IMR-90 (cell line): ENCODE results near the gene GSG1. TPM values are rescaled to one million over a fixed set of nuclear protein-coding genes. Genes with fewer than 3 reads are reported as not detected.

Experiments
- ATAC-seq: fragments of 200-7000 bp; cut with Tn5 transposase; 2 replicates; pipeline ENCODE4 v1.9.1; 2020; ENCODE audit warnings: low read depth, mild to moderate bottlenecking, moderate library complexity
- BruUV-seq: library from RNA; stranded (reverse); fragments of 400-500 nt; replicated peaks from 2 replicates; lab custom pipeline; 2021; lab: Mats Ljungman, UMichigan
- CTCF ChIA-PET: fragments of 300-600 bp; formaldehyde crosslinking; extraction: SDS; loops from one replicate; lab custom pipeline; 2021; ENCODE audit warnings: antibody characterized with exemption; lab: Yijun Ruan, JAX
- POLR2A ChIA-PET: fragments of 300-600 bp; sonication (Branson Sonifier 250); formaldehyde crosslinking; loops from one replicate; lab custom pipeline; 2022; ENCODE audit warnings: antibody characterized with exemption; ENCODE audit not compliant: unreplicated experiment; lab: Charles Lee
- DNase-seq: peaks from one replicate; pipeline ENCODE4 v3.0.0; 2013
- H2AFZ ChIP-seq: replicated peaks from 2 replicates; pipeline ENCODE3; 2013; ENCODE audit warnings: low read length, mild to moderate bottlenecking; ENCODE audit not compliant: poor library complexity
- H2AK5ac ChIP-seq: 2 replicates; pipeline ENCODE4 v1.6.1; 2013; ENCODE audit warnings: low read depth, low read length, inconsistent platforms
- H2AK9ac ChIP-seq: replicated peaks from 2 replicates; pipeline ENCODE3; 2013; ENCODE audit warnings: mild to moderate bottlenecking, low read depth, low read length, moderate library complexity; ENCODE audit not compliant: poor library complexity
- H2BK120ac ChIP-seq: 2 replicates; pipeline ENCODE4 v1.6.1; 2013; ENCODE audit warnings: low read depth, low read length, inconsistent platforms
- H2BK15ac ChIP-seq: 3 replicates; pipeline ENCODE4 v1.6.1; 2013; ENCODE audit warnings: low read depth, low read length, inconsistent platforms
- H2BK20ac ChIP-seq: 2 replicates; pipeline ENCODE4 v1.6.1; 2013; ENCODE audit warnings: low read depth, mild to moderate bottlenecking, inconsistent platforms, low read length, moderate library complexity
- H2BK5ac ChIP-seq: 2 replicates; pipeline ENCODE4 v1.6.1; 2013; ENCODE audit warnings: mild to moderate bottlenecking, low read depth, low read length, inconsistent platforms; ENCODE audit not compliant: poor library complexity, severe bottlenecking
- H3K14ac ChIP-seq: replicated peaks from 2 replicates; pipeline ENCODE4 v1.6.1; 2013; ENCODE audit warnings: low read depth, low read length, inconsistent platforms
- H3K18ac ChIP-seq: 2 replicates; pipeline ENCODE4 v1.6.1; 2013; ENCODE audit warnings: low read depth, low read length, control low read depth
- H3K23ac ChIP-seq: 2 replicates; pipeline ENCODE4 v1.6.1; 2013; ENCODE audit warnings: low read depth, low read length, inconsistent platforms
- H3K27ac ChIP-seq: 2 replicates; pipeline ENCODE4 v1.5.1; 2013; ENCODE audit warnings: mild to moderate bottlenecking, control low read depth, low read length; ENCODE audit not compliant: insufficient read depth
- H3K27me3 ChIP-seq: 2 replicates; pipeline ENCODE4 v1.6.1; 2013; ENCODE audit warnings: low read length; ENCODE audit not compliant: control insufficient read depth, insufficient read depth
- H3K36me3 ChIP-seq: 2 replicates; pipeline ENCODE4 v1.6.1; 2013; ENCODE audit warnings: low read length, mixed read lengths; ENCODE audit not compliant: control insufficient read depth, insufficient read depth
- H3K4ac ChIP-seq: 2 replicates; pipeline ENCODE4 v1.6.1; 2013; ENCODE audit warnings: low read depth, low read length, inconsistent platforms
- H3K4me1 ChIP-seq: 2 replicates; pipeline ENCODE4 v1.6.1; 2013; ENCODE audit warnings: low read length, mixed read lengths; ENCODE audit not compliant: control insufficient read depth, insufficient read depth
- H3K4me2 ChIP-seq: 2 replicates; pipeline ENCODE4 v1.6.1; 2013; ENCODE audit warnings: low read depth, mild to moderate bottlenecking, control low read depth, low read length, moderate library complexity
- H3K4me3 ChIP-seq: 2 replicates; pipeline ENCODE4 v1.5.1; 2013; ENCODE audit warnings: low read depth, mild to moderate bottlenecking, control low read depth, low read length, moderate library complexity; ENCODE audit not compliant: insufficient read depth
- H3K56ac ChIP-seq: 2 replicates; pipeline ENCODE4 v1.6.1; 2013; ENCODE audit warnings: low read length, inconsistent platforms; ENCODE audit not compliant: insufficient read depth; ENCODE audit errors: extremely low read depth
- H3K79me1 ChIP-seq, 2 experiments: 2 replicates each; pipeline ENCODE4 v1.6.1; 2013; ENCODE audit warnings: low read length in 2 of 2, inconsistent platforms in 1 of 2, low read depth in 1 of 2
- H3K9ac ChIP-seq: 2 replicates; pipeline ENCODE4 v1.6.1; 2013; ENCODE audit warnings: low read depth, low read length, control low read depth
- H3K9me1 ChIP-seq: 2 replicates; pipeline ENCODE4 v1.6.1; 2013; ENCODE audit warnings: low read length, inconsistent platforms; ENCODE audit not compliant: insufficient read depth
- H3K9me3 ChIP-seq: 2 replicates; pipeline ENCODE4 v1.6.1; 2013; ENCODE audit warnings: low read length; ENCODE audit not compliant: control insufficient read depth, insufficient read depth
- H4K20me1 ChIP-seq: 2 replicates; pipeline ENCODE4 v1.6.1; 2013; ENCODE audit warnings: low read length, inconsistent platforms; ENCODE audit not compliant: insufficient read depth
- H4K5ac ChIP-seq: 2 replicates; pipeline ENCODE4 v1.6.1; 2013; ENCODE audit warnings: mild to moderate bottlenecking, low read depth, low read length, control low read depth
- H4K8ac ChIP-seq, 2 experiments: 2 replicates each; pipeline ENCODE4 v1.6.1; 2013; ENCODE audit warnings: low read depth in 2 of 2, low read length in 2 of 2, control low read depth in 1 of 2, inconsistent platforms in 1 of 2
- H4K91ac ChIP-seq: 2 replicates; pipeline ENCODE4 v1.6.1; 2013; ENCODE audit warnings: low read depth, low read length, inconsistent platforms; ENCODE audit not compliant: insufficient read depth
- BHLHE40 ChIP-seq: fragments of 150-350 bp; IDR thresholded peaks from 2 replicates; pipeline ENCODE4 v1.6.1; 2016; ENCODE audit warnings: mild to moderate bottlenecking, low read depth, low read length
- CEBPB ChIP-seq: IDR thresholded peaks from 2 replicates; pipeline ENCODE4 v1.6.1; 2012; ENCODE audit warnings: low read depth, low read length, improper control_type of control experiment
- CHD1 ChIP-seq: IDR thresholded peaks from 2 replicates; pipeline ENCODE4 v1.6.1; 2012; ENCODE audit warnings: low read depth, low read length, improper control_type of control experiment
- CTCF ChIP-seq: conservative IDR thresholded peaks from 2 replicates; pipeline ENCODE4 v1.5.1; 2012; ENCODE audit warnings: mild to moderate bottlenecking, low read depth, low read length, improper control_type of control experiment
- ELK1 ChIP-seq: fragments of 150-350 bp; IDR thresholded peaks from 2 replicates; pipeline ENCODE4 v1.6.1; 2016; ENCODE audit warnings: low read depth, mild to moderate bottlenecking, low read length, moderate library complexity, borderline replicate concordance
- FOS ChIP-seq: fragments of 150-350 bp; IDR thresholded peaks from 2 replicates; pipeline ENCODE4 v1.6.1; 2016; ENCODE audit warnings: low read depth, low read length
- MAFK ChIP-seq: IDR thresholded peaks from 2 replicates; pipeline ENCODE4 v1.6.1; 2012; ENCODE audit warnings: low read depth, low read length, improper control_type of control experiment
- MAZ ChIP-seq: IDR thresholded peaks from 2 replicates; pipeline ENCODE4 v1.6.1; 2012; ENCODE audit warnings: low read depth, mild to moderate bottlenecking, low read length, improper control_type of control experiment, moderate library complexity, borderline replicate concordance
- MXI1 ChIP-seq: IDR thresholded peaks from 2 replicates; pipeline ENCODE4 v1.6.1; 2012; ENCODE audit warnings: low read depth, mild to moderate bottlenecking, low read length, moderate library complexity, borderline replicate concordance
- NFE2L2 ChIP-seq: fragments of 150-350 bp; IDR thresholded peaks from 2 replicates; pipeline ENCODE4 v1.6.1; 2016; ENCODE audit warnings: low read depth, mild to moderate bottlenecking, low read length
- POLR2A ChIP-seq: IDR thresholded peaks from 2 replicates; pipeline ENCODE4 v1.6.1; 2012; ENCODE audit warnings: mild to moderate bottlenecking, low read depth, low read length
- RAD21 ChIP-seq: IDR thresholded peaks from 2 replicates; pipeline ENCODE4 v1.6.1; 2012; ENCODE audit warnings: low read length, improper control_type of control experiment
- RCOR1 ChIP-seq: IDR thresholded peaks from 2 replicates; pipeline ENCODE4 v1.6.1; 2012; ENCODE audit warnings: mild to moderate bottlenecking, low read length, improper control_type of control experiment; ENCODE audit not compliant: insufficient replicate concordance
- RFX5 ChIP-seq: IDR thresholded peaks from 2 replicates; pipeline ENCODE4 v1.8.0; 2012; ENCODE audit warnings: low read depth, mild to moderate bottlenecking, low read length, moderate library complexity
- SMC3 ChIP-seq: fragments of 150-350 bp; IDR thresholded peaks from 2 replicates; pipeline ENCODE4 v1.6.1; 2016; ENCODE audit warnings: low read depth, mild to moderate bottlenecking, antibody characterized with exemption, low read length, moderate library complexity
- USF2 ChIP-seq: fragments of 150-350 bp; IDR thresholded peaks from 2 replicates; pipeline ENCODE4 v1.6.1; 2017; ENCODE audit warnings: mild to moderate bottlenecking, antibody characterized with exemption, low read length, low read depth
- WGBS, 2 experiments: methylation state at CpG; one replicate each; pipeline versions ENCODE4 v1.1.5 to v1.1.7; 2013; ENCODE audit warnings: missing lambda C conversion rate in 2 of 2; ENCODE audit not compliant: insufficient read length in 1 of 2; ENCODE audit errors: extremely low coverage in 2 of 2; 5-methylcytosine and 5-hydroxymethylcytosine counted together
- dilution Hi-C: fragments of 300-500 bp; cut with HindIII; formaldehyde crosslinking; loops from one replicate; pipeline ENCODE4 v1.14.3; 2018; ENCODE audit warnings: low sequenced_read_pairs; ENCODE audit not compliant: unreplicated experiment
- in situ Hi-C: fragments of 300-500 bp; cut with MboI; formaldehyde crosslinking; loops from 3 replicates; pipeline ENCODE4 v1.14.3; 2019; ENCODE audit warnings: low sequenced_read_pairs, inconsistent platforms, mixed read lengths
- intact Hi-C: fragments of 100-400 bp; cut with micrococcal nuclease; formaldehyde crosslinking; loops from 2 replicates; pipeline ENCODE4 v1.10.0; 2022
- polyA plus RNA-seq, 3 experiments: library from polyadenylated mRNA; depleted of rRNA; stranded (reverse); fragments of >200 nt; gene quantifications; 2 replicates each; pipeline ENCODE4 v1.2.3, GENCODE V29; 2012; ENCODE audit warnings: low replicate concordance in 1 of 3
- total RNA-seq: library from RNA; depleted of rRNA; stranded (reverse); fragments of >200 nt; gene quantifications from 2 replicates; pipeline ENCODE4 v1.2.3, GENCODE V29; 2012

The GSG1 gene
- total and polyA plus RNA-seq, 2 of the 4 experiments (the other 2 are of a cell fraction), result 1.8 to 2.9 TPM

- dilution Hi-C loops (no loop called here), in situ Hi-C loops (no loop called here), intact Hi-C loops (no loop called here)
- Histone ChIP-seq H2BK120ac (no peak overlapping the region), H4K91ac (no peak overlapping the region), H2AFZ (no peak overlapping the region), H3K9ac (no peak overlapping the region), H3K4ac (no peak overlapping the region), H3K9me3 (no peaks in the 10 kb centered on the region), H3K23ac (no peak overlapping the region), H3K4me2 (no peak overlapping the region), H3K36me3 (peaks cover 3% of the 10 kb centered on the region; the same call in 1 of the 2 replicates), H2AK5ac (no peak overlapping the region), H3K9me1 (peaks cover 4% of the 10 kb centered on the region; the same call in 1 of the 2 replicates), H3K79me1 (peaks cover 0 to 4% of the 10 kb centered on the region in 2 experiments; a peak in 1 of 4 replicates), H3K27me3 (no peaks in the 10 kb centered on the region), H4K20me1 (no peaks in the 10 kb centered on the region), H2AK9ac (no peak overlapping the region), H3K56ac (no peak overlapping the region), H3K27ac (no peak overlapping the region), H2BK15ac (no peak overlapping the region), H3K4me3 (no peak overlapping the region), H2BK20ac (no peak overlapping the region), H3K18ac (no peak overlapping the region), H3K14ac (no peak overlapping the region), H3K4me1 (peaks cover 3% of the 10 kb centered on the region), H4K8ac (no peak overlapping the region), H4K5ac (no peak overlapping the region), H2BK5ac (no peak overlapping the region)
- ChIA-PET POLR2A (no interaction called here), CTCF (no interaction called here)
- 33% methylated on average over 2 of the region's 5 CpGs; no CpG with 5 or more reads in 1 of the 2 experiments for WGBS, 2 experiments
- no TSS peak for BruUV-seq
- ATAC-seq, result no peak
- no peak for DNase-seq
- TF ChIP-seq FOS, result no peak
- TF ChIP-seq BHLHE40, result no peak
- no peak for TF ChIP-seq CTCF
- TF ChIP-seq CHD1, result no peak
- TF ChIP-seq MAZ, result no peak
- TF ChIP-seq USF2, result no peak
- no peak for TF ChIP-seq NFE2L2
- no peak for TF ChIP-seq ELK1
- no peak for TF ChIP-seq MAFK
- no peak for TF ChIP-seq SMC3
- TF ChIP-seq RFX5, result no peak
- no peak for TF ChIP-seq RAD21
- TF ChIP-seq MXI1, result no peak
- TF ChIP-seq CEBPB, result no peak
- no peak for TF ChIP-seq RCOR1
- TF ChIP-seq POLR2A, result no peak
Observed at GRCh38 chr12:13087766-13088165, 15.7 kb downstream of the GSG1 start.
